ENCODE results near the gene RTN4IP1. TPM values are rescaled to one million over a fixed set of nuclear protein-coding genes. Genes with fewer than 3 reads are reported as not detected.

The RTN4IP1 gene
- total and polyA plus RNA-seq, 2 of the 13 experiments (the other 11 are each of a cell fraction or from before 2014, with no cell fraction given), result 5.5 to 17.2 TPM

- TF ChIP-seq ZNF101 (CRISPR knock-in tag; IDR thresholded peaks at IDR 0.05; ENCODE audit: borderline replicate concordance, low read depth) (no peak), FOSL1 (CRISPR knock-in tag; IDR thresholded peaks at IDR 0.05; ENCODE audit: borderline replicate concordance) (no peak), ZNF792 (CRISPR knock-in tag; IDR thresholded peaks at IDR 0.05) (no peak), DR1 (CRISPR knock-in tag; IDR thresholded peaks at IDR 0.05) (no peak), CBX1 (IDR thresholded peaks at IDR 0.05; ENCODE audit: low read depth) (no peak), PTBP1 (IDR thresholded peaks at IDR 0.05; ENCODE audit: low read depth, low read length, poor library complexity, severe bottlenecking) (no peak), AGO2 (optimal IDR thresholded peaks at IDR 0.05; ENCODE audit: low read depth, low read length) (no peak)
Measured at GRCh38 chr6:106563614-106564013, 65.7 kb downstream of the RTN4IP1 start (continued).

GRCh38 chr6:106561686-106562405, 67.5 kb downstream of the RTN4IP1 start:
- Histone ChIP-seq H3K27me3 (ENCODE audit: control insufficient read depth in 1 of 2, insufficient read depth in 2 of 2, low read length in 2 of 2) (no peaks in the 10 kb centered on the region), H3K9me3 (ENCODE audit: low read length) (no peaks in the 10 kb centered on the region), H3K79me2 (ENCODE audit: insufficient read depth, low read length) (no peaks in the 10 kb centered on the region), H3K4me2 (ENCODE audit: low read depth, low read length) (no peak overlapping the region), H3K4me1 (ENCODE audit: insufficient read depth, low read length) (peaks cover 29% of the 10 kb centered on the region), H3K9ac (ENCODE audit: insufficient read depth, low read depth, low read length) (no peak overlapping the region), H4K20me1 (ENCODE audit: insufficient read depth, low read length) (no peaks in the 10 kb centered on the region), H3K36me3 (replicated peaks in 1 of 2; ENCODE audit: control insufficient read depth in 1 of 2, insufficient read depth in 2 of 2, low read length in 2 of 2) (peaks cover 2 to 32% of the 10 kb centered on the region in 2 experiments; a peak in 4 of 5 replicates), H3K27ac (ENCODE audit: extremely low read length, insufficient read depth, low read length) (no peak overlapping the region), H3K4me3 (replicated peaks in 1 of 3; ENCODE audit: insufficient read depth in 1 of 3, low read depth in 2 of 3, low read length in 3 of 3) (no peak overlapping the region), H2AFZ (ENCODE audit: low read length) (no peak overlapping the region)
- DNase-seq (ENCODE audit: low spot score) (no peak), FAIRE-seq (no peak), ATAC-seq (no peak)
- CTCF ChIA-PET (ENCODE audit: low intra/inter-chr PET ratio, low total read pairs), result no interaction called here
- POLR2A ChIA-PET, result no interaction called here
- WGBS (ENCODE audit: low lambda C conversion rate), result 90% methylated on average over 6 of the region's 6 CpGs
- intact Hi-C loops (cut with micrococcal nuclease; ENCODE audit: unreplicated experiment) (no loop called here), in situ Hi-C loops (cut with HindIII; ENCODE audit: extremely low pct_ligation_motif_present, low pct_unique_long_range_greater_than_20kb) (loop anchor here (10.0 kb wide), 1 partner anchor 227 kb away; no protein-coding TSS in a partner anchor)
- no TSS peak for BruUV-seq (replicated peaks)
- TF ChIP-seq HNRNPK (IDR thresholded peaks at IDR 0.05; ENCODE audit: low read depth, low read length, poor library complexity, severe bottlenecking) (no peak), MED8 (CRISPR knock-in tag; IDR thresholded peaks at IDR 0.05; ENCODE audit: insufficient replicate concordance) (no peak), YEATS2 (CRISPR knock-in tag; IDR thresholded peaks at IDR 0.05; ENCODE audit: borderline replicate concordance) (no peak), ZBED4 (CRISPR knock-in tag; IDR thresholded peaks at IDR 0.05; ENCODE audit: borderline replicate concordance) (no peak), ZNF263 (CRISPR knock-in tag; IDR thresholded peaks at IDR 0.05) (no peak), TARDBP (CRISPR knock-in tag; IDR thresholded peaks at IDR 0.05) (no peak), MBD4 (IDR thresholded peaks at IDR 0.05; ENCODE audit: borderline replicate concordance, low read length) (no peak), BCL3 (CRISPR knock-in tag; IDR thresholded peaks at IDR 0.05) (no peak), THAP8 (CRISPR knock-in tag; IDR thresholded peaks at IDR 0.05; ENCODE audit: borderline replicate concordance) (no peak)

All from HepG2 (cell line).